DMS79 (cell line): ENCODE measurements around the gene UBA52.
"Not testable (repeated sequence)": the region's sequence is repeated elsewhere in the genome, so short reads cannot be mapped to it uniquely, and the experiment has no call there.

ENCODE experiments used
- DNase-seq: peaks from one replicate; lab custom pipeline; 2025; lab: John Stamatoyannopoulos, UW

Gene UBA52

GRCh38 chr19:18571564-18572344 lies at the start of gene UBA52:
Gene UBA52 (plus strand): TSS chr19:18571857. CDS start chr19:18573301, 1,444 bp downstream.
- peak; percentile 95 for DNase-seq

GRCh38 chr19:18522124-18522861 lies 49.4 kb upstream of the UBA52 start:
- DNase-seq, result peak; percentile 99

GRCh38 chr19:18522862-18523440 lies 48.7 kb upstream of the UBA52 start:
- DNase-seq, result not testable (repeated sequence)

GRCh38 chr19:18523841-18524240 lies 47.8 kb upstream of the UBA52 start:
- DNase-seq, result no peak

- DNase-seq, result no peak
These were observed 45.3 kb upstream of the UBA52 start for GRCh38 chr19:18526316-18526715.

- no peak for DNase-seq
These were observed 41.9 kb upstream of the UBA52 start for GRCh38 chr19:18529782-18530181.

- DNase-seq, result no peak
These were observed 40.2 kb upstream of the UBA52 start for GRCh38 chr19:18531485-18531884.

- no peak for DNase-seq
These were observed 39.3 kb upstream of the UBA52 start for GRCh38 chr19:18532168-18532890.

- DNase-seq, result no peak
These were observed 38.6 kb upstream of the UBA52 start for GRCh38 chr19:18533058-18533457.

GRCh38 chr19:18536475-18536874 lies 35.2 kb upstream of the UBA52 start:
- DNase-seq, result no peak

GRCh38 chr19:18537431-18537830 lies 34.2 kb upstream of the UBA52 start:
- no peak for DNase-seq

- DNase-seq, result no peak
These were observed 33.5 kb upstream of the UBA52 start for GRCh38 chr19:18538115-18538514.

GRCh38 chr19:18539372-18539771 lies 32.3 kb upstream of the UBA52 start:
- DNase-seq, result no peak

GRCh38 chr19:18540200-18540599 lies 31.5 kb upstream of the UBA52 start:
- DNase-seq, result not testable (repeated sequence)

GRCh38 chr19:18541258-18541991 lies 30.2 kb upstream of the UBA52 start:
- DNase-seq, result no peak

GRCh38 chr19:18541992-18542940 lies 29.4 kb upstream of the UBA52 start:
- DNase-seq, result no peak

GRCh38 chr19:18542941-18543813 lies 28.5 kb upstream of the UBA52 start, which contains the start of gene FKBP8:
Gene FKBP8 (minus strand): TSS chr19:18543573. CDS start chr19:18541970, 1,603 bp downstream.
- DNase-seq, result peak; percentile 65

- DNase-seq, result no peak
These were observed 27.7 kb upstream of the UBA52 start for GRCh38 chr19:18543814-18544475.

- DNase-seq, result no peak
These were observed 20.0 kb upstream of the UBA52 start for GRCh38 chr19:18551631-18552030.
